SU-DHL-6 (cell line): ENCODE measurements around the gene LRP1B.

ENCODE experiments used
- H2AFZ ChIP-seq: fragments of 200-600 bp; sonication (generic); 2 replicates; pipeline ENCODE4 v1.6.1; 2014; ENCODE audit warnings: low read depth, mild to moderate bottlenecking, moderate library complexity, mixed read lengths, antibody characterized with exemption, low read length; ENCODE audit not compliant: severe bottlenecking
- H3F3A ChIP-seq: fragments of 200-600 bp; shearing (Covaris generic); 2 replicates; pipeline ENCODE4 v1.6.0; 2016; ENCODE audit warnings: antibody characterized with exemption, mild to moderate bottlenecking; ENCODE audit not compliant: insufficient read depth
- H3K27ac ChIP-seq: fragments of 200-600 bp; sonication (generic); 2 replicates; pipeline ENCODE4 v1.5.1; 2016; ENCODE audit warnings: low read depth, mild to moderate bottlenecking, low read length, moderate library complexity, mixed read lengths
- H3K27me3 ChIP-seq: fragments of 200-600 bp; sonication (generic), shearing (Covaris generic); 2 replicates; pipeline ENCODE4 v1.6.0; 2014; ENCODE audit warnings: mild to moderate bottlenecking, low read length
- H3K36me3 ChIP-seq: fragments of 200-600 bp; sonication (generic); 2 replicates; pipeline ENCODE4 v1.6.1; 2014; ENCODE audit warnings: mild to moderate bottlenecking, low read length, mixed read lengths
- H3K4me2 ChIP-seq: fragments of 300-600, 200-600 bp; shearing (Covaris generic), sonication (generic); 2 replicates; pipeline ENCODE4 v1.6.0; 2014; ENCODE audit warnings: low read length, low read depth, mild to moderate bottlenecking; ENCODE audit not compliant: poor library complexity, severe bottlenecking
- H3K4me3 ChIP-seq: fragments of 200-600 bp; sonication (generic); 2 replicates; pipeline ENCODE4 v1.5.1; 2014; ENCODE audit warnings: antibody characterized with exemption, low read length, mild to moderate bottlenecking, mixed read lengths; ENCODE audit not compliant: insufficient read depth, poor library complexity, severe bottlenecking
- H3K79me2 ChIP-seq: fragments of 200-600 bp; sonication (generic); 2 replicates; pipeline ENCODE4 v1.6.1; 2014; ENCODE audit warnings: mild to moderate bottlenecking, low read length, moderate library complexity; ENCODE audit not compliant: insufficient read depth
- H3K9ac ChIP-seq: fragments of 200-600 bp; sonication (generic); 2 replicates; pipeline ENCODE4 v1.7.0; 2014; ENCODE audit warnings: mild to moderate bottlenecking, low read length
- H3K9me2 ChIP-seq: fragments of 200-600 bp; sonication (generic); replicated peaks from 2 replicates; pipeline ENCODE4 v1.6.1; 2014; ENCODE audit warnings: low read length; ENCODE audit not compliant: insufficient read depth
- H3K9me3 ChIP-seq: fragments of 200-600 bp; sonication (generic); 2 replicates; pipeline ENCODE4 v1.6.1; 2014; ENCODE audit warnings: low read length, mixed read lengths; ENCODE audit not compliant: insufficient read depth
- H4K20me1 ChIP-seq: fragments of 200-600 bp; sonication (generic); 2 replicates; pipeline ENCODE4 v1.6.1; 2014; ENCODE audit warnings: low read depth, mild to moderate bottlenecking, antibody characterized with exemption, low read length, moderate library complexity, mixed read lengths
- CTCF ChIP-seq: fragments of 200-600 bp; sonication (generic); IDR thresholded peaks from one replicate; pipeline ENCODE4 v1.5.1; 2017; ENCODE audit warnings: antibody characterized with exemption, mild to moderate bottlenecking, low read length, moderate library complexity; ENCODE audit not compliant: insufficient read depth, poor library complexity, severe bottlenecking
- EZH2phosphoT487 ChIP-seq: fragments of 200-600 bp; sonication (generic), shearing (Covaris generic); conservative IDR thresholded peaks from 2 replicates; pipeline ENCODE4 v1.6.1; 2018; ENCODE audit warnings: mild to moderate bottlenecking, antibody characterized with exemption, low read length, moderate library complexity, mixed read lengths

The LRP1B gene

GRCh38 chr2:142056784-142057183 lies 74.0 kb downstream of the LRP1B start:
- H3K79me2 ChIP-seq, result no peaks in the 10 kb centered on the region
- H3K36me3 ChIP-seq, result no peaks in the 10 kb centered on the region
- no peaks in the 10 kb centered on the region for H4K20me1 ChIP-seq
- H2AFZ ChIP-seq, result no peak overlapping the region
- H3K9ac ChIP-seq, result no peak overlapping the region
- TF ChIP-seq CTCF, result no peak
- no peak for TF ChIP-seq EZH2phosphoT487
- H3F3A ChIP-seq, result no peaks in the 10 kb centered on the region
- no peaks in the 10 kb centered on the region for H3K9me2 ChIP-seq
- H3K4me3 ChIP-seq, result no peak overlapping the region
- no peak overlapping the region for H3K4me2 ChIP-seq
- H3K27ac ChIP-seq, result no peak overlapping the region
- no peaks in the 10 kb centered on the region for H3K27me3 ChIP-seq
- H3K9me3 ChIP-seq, result no peaks in the 10 kb centered on the region

- H3K9me3 ChIP-seq, result no peaks in the 10 kb centered on the region
- no peak overlapping the region for H3K9ac ChIP-seq
- H3K4me3 ChIP-seq, result no peak overlapping the region
- no peaks in the 10 kb centered on the region for H3K27me3 ChIP-seq
- TF ChIP-seq EZH2phosphoT487 (no peak), CTCF (no peak)
- H4K20me1 ChIP-seq, result no peaks in the 10 kb centered on the region
- no peaks in the 10 kb centered on the region for H3K79me2 ChIP-seq
- H2AFZ ChIP-seq, result no peak overlapping the region
- no peak overlapping the region for H3K27ac ChIP-seq
- H3F3A ChIP-seq, result no peaks in the 10 kb centered on the region
- no peak overlapping the region for H3K4me2 ChIP-seq
- H3K36me3 ChIP-seq, result no peaks in the 10 kb centered on the region
- no peaks in the 10 kb centered on the region for H3K9me2 ChIP-seq
Observed at GRCh38 chr2:142052220-142052863, 78.5 kb downstream of the LRP1B start.

GRCh38 chr2:142048581-142048980 lies 82.2 kb downstream of the LRP1B start:
- H4K20me1 ChIP-seq, result no peaks in the 10 kb centered on the region
- TF ChIP-seq CTCF (no peak), EZH2phosphoT487 (no peak)
- H3K27ac ChIP-seq, result no peak overlapping the region
- H3K9ac ChIP-seq, result no peak overlapping the region
- no peaks in the 10 kb centered on the region for H3K9me2 ChIP-seq
- no peaks in the 10 kb centered on the region for H3K36me3 ChIP-seq
- no peaks in the 10 kb centered on the region for H3K27me3 ChIP-seq
- no peaks in the 10 kb centered on the region for H3F3A ChIP-seq
- H2AFZ ChIP-seq, result no peak overlapping the region
- no peak overlapping the region for H3K4me3 ChIP-seq
- H3K4me2 ChIP-seq, result no peak overlapping the region
- H3K79me2 ChIP-seq, result no peaks in the 10 kb centered on the region
- no peaks in the 10 kb centered on the region for H3K9me3 ChIP-seq
